Measurements from ENCODE around the gene TSC22D1.

GRCh38 chr13:44397766-44398223, 178.3 kb downstream of the TSC22D1 start:
- TF ChIP-seq CTCF (IDR thresholded peaks at IDR 0.05) (no peak), EP300 (IDR thresholded peaks at IDR 0.05) (no peak), POLR2A (IDR thresholded peaks at IDR 0.05) (no peak)
